GM23338 (cell line): ENCODE results near the gene CYP2J2. TPM values are rescaled to one million over a fixed set of nuclear protein-coding genes. Genes with fewer than 3 reads are reported as not detected.

Experiments used
- ATAC-seq: fragments of 200-7000 bp; cut with Tn5 transposase; 3 replicates; pipeline ENCODE4 v1.9.1; 2020
- DNase-seq: peaks from one replicate; pipeline ENCODE4 v3.0.0-alpha.2; 2015; ENCODE audit warnings: low spot score
- H2AFZ ChIP-seq: fragments of 200-600 bp; sonication (generic); 2 replicates; pipeline ENCODE4 v1.8.0; 2016; ENCODE audit warnings: antibody characterized with exemption, mild to moderate bottlenecking, moderate library complexity
- H3F3A ChIP-seq: fragments of 200-600 bp; sonication (generic); replicated peaks from 2 replicates; pipeline ENCODE4 v1.8.0; 2017; ENCODE audit warnings: antibody characterized with exemption, mixed run types, low read depth
- H3K27ac ChIP-seq: fragments of 200-600 bp; sonication (generic); 2 replicates; pipeline ENCODE4 v1.6.1; 2016; ENCODE audit warnings: low read depth
- H3K27me3 ChIP-seq: fragments of 200-600 bp; sonication (generic); 2 replicates; pipeline ENCODE4 v1.8.0; 2016; ENCODE audit warnings: mild to moderate bottlenecking, mixed run types, moderate library complexity; ENCODE audit not compliant: insufficient read depth
- H3K36me3 ChIP-seq: fragments of 200-600 bp; sonication (generic); 2 replicates; pipeline ENCODE4 v1.8.0; 2016; ENCODE audit warnings: mild to moderate bottlenecking; ENCODE audit not compliant: insufficient read depth
- H3K4me1 ChIP-seq: fragments of 200-600 bp; sonication (generic); 2 replicates; pipeline ENCODE4 v1.8.0; 2016; ENCODE audit warnings: mild to moderate bottlenecking, moderate library complexity; ENCODE audit not compliant: insufficient read depth
- H3K4me2 ChIP-seq: fragments of 200-600 bp; sonication (generic); 2 replicates; pipeline ENCODE4 v1.7.1; 2017; ENCODE audit warnings: mixed run types
- H3K4me3 ChIP-seq: fragments of 200-600 bp; sonication (generic); 2 replicates; pipeline ENCODE4 v1.6.1; 2016; ENCODE audit warnings: mixed run types
- H3K79me2 ChIP-seq: fragments of 200-600 bp; sonication (generic); replicated peaks from 2 replicates; pipeline ENCODE4 v1.8.0; 2017; ENCODE audit warnings: mild to moderate bottlenecking; ENCODE audit not compliant: insufficient read depth
- H3K9me2 ChIP-seq: fragments of 200-600 bp; sonication (generic); 2 replicates; pipeline ENCODE4 v1.8.0; 2017; ENCODE audit not compliant: insufficient read depth
- H4K20me1 ChIP-seq: fragments of 200-600 bp; sonication (generic); replicated peaks from 2 replicates; pipeline ENCODE4 v1.8.0; 2017; ENCODE audit warnings: mild to moderate bottlenecking; ENCODE audit not compliant: insufficient read depth
- H3K27ac Mint-ChIP-seq: 2 replicates; pipeline ENCODE4 v1.8.0; 2020; ENCODE audit warnings: inconsistent platforms, mild to moderate bottlenecking, moderate library complexity, mixed read lengths
- H3K27me3 Mint-ChIP-seq: 3 replicates; pipeline ENCODE4 v1.8.0; 2022; ENCODE audit warnings: low read depth, mild to moderate bottlenecking, moderate library complexity, mixed read lengths, inconsistent platforms; ENCODE audit not compliant: insufficient read depth, poor library complexity
- H3K36me3 Mint-ChIP-seq: 3 replicates; pipeline ENCODE4 v1.8.0; 2021; ENCODE audit warnings: low read depth, mild to moderate bottlenecking, inconsistent platforms, moderate library complexity, mixed read lengths
- H3K4me1 Mint-ChIP-seq: 3 replicates; pipeline ENCODE4 v1.8.0; 2020; ENCODE audit warnings: mild to moderate bottlenecking, inconsistent platforms, mixed read lengths
- H3K4me3 Mint-ChIP-seq: 3 replicates; pipeline ENCODE4 v1.8.0; 2021; ENCODE audit warnings: moderate library complexity, mild to moderate bottlenecking, inconsistent platforms, mixed read lengths
- H3K9me3 Mint-ChIP-seq: 3 replicates; pipeline ENCODE4 v1.8.0; 2020; ENCODE audit warnings: moderate library complexity, mild to moderate bottlenecking, inconsistent platforms, mixed read lengths
- CREB1 ChIP-seq: fragments of 250-450 bp; sonication (Bioruptor Pico); IDR thresholded peaks from 2 replicates; pipeline ENCODE4 v1.5.0; 2020; ENCODE audit warnings: low read depth, mild to moderate bottlenecking, moderate library complexity
- EZH2 ChIP-seq: fragments of 200-600 bp; sonication (generic); IDR thresholded peaks from one replicate; pipeline ENCODE4 v1.8.0; 2017; ENCODE audit warnings: antibody characterized with exemption, mild to moderate bottlenecking, low read depth; ENCODE audit not compliant: unreplicated experiment
- EZH2phosphoT487 ChIP-seq: fragments of 200-600 bp; sonication (generic); IDR thresholded peaks from one replicate; pipeline ENCODE4 v1.8.1; 2018; ENCODE audit warnings: antibody characterized with exemption; ENCODE audit not compliant: unreplicated experiment
- JUNB ChIP-seq: IDR thresholded peaks from one replicate; pipeline ENCODE4 v1.6.1; 2016; ENCODE audit warnings: antibody characterized with exemption; ENCODE audit not compliant: unreplicated experiment
- POLR2AphosphoS5 ChIP-seq: IDR thresholded peaks from 2 replicates; pipeline ENCODE4 v1.6.1; 2016; ENCODE audit warnings: antibody characterized with exemption, low read depth
- polyA plus RNA-seq: library from polyadenylated mRNA; unstranded; fragments of >200 nt; fragmentation: Nextera tagmentation; extraction: Ambion mirVana; gene quantifications from 2 replicates; pipeline ENCODE4 v1.2.1, GENCODE V29; 2016
- total RNA-seq: library from RNA; depleted of rRNA; stranded (reverse); fragments of >200 nt; shearing (Covaris generic); gene quantifications from 2 replicates; pipeline ENCODE4 v1.2.3, GENCODE V29; 2014
- TF ChIP-seq, protein P1 (sequence below): IDR thresholded peaks from 2 replicates; pipeline ENCODE4 v1.6.1; 2016; ENCODE audit warnings: antibody characterized with exemption
- TF ChIP-seq, protein P2 (sequence below): IDR thresholded peaks from one replicate; pipeline ENCODE4 v1.6.1; 2018; ENCODE audit warnings: antibody characterized with exemption; ENCODE audit not compliant: unreplicated experiment
- TF ChIP-seq, protein P3 (sequence below): fragments of 250-450 bp; sonication (Bioruptor Pico); IDR thresholded peaks from 2 replicates; pipeline ENCODE4 v1.5.0; 2020; ENCODE audit warnings: mild to moderate bottlenecking, moderate library complexity

Gene CYP2J2
- total and polyA plus RNA-seq, 2 experiments from 2014 or later: 1.4 to 1.5 TPM

DNA sequence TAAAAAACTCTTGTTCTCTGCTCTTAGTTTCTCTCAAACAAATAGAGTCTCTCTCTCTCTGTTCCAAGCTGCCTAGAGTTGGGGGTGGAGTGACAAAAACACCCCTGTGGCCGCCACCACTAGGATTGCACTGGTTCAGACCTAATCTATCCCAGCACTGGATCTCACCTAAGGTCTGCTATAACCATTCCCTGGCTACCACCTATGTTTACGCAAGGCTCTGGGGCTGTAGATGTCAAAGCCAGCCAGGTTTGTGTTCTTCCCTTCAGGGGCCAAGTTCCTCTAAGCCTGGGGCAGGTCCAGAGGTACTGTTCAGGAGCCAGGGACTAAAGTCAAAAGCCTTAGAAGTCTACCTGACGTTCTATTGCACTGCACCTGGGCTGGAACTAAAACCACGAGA lies 12.8 kb upstream of the CYP2J2 start:
- DNase-seq: no peak
- H3K4me3 Mint-ChIP-seq: no peak overlapping the region
- peaks cover 3% of the 10 kb centered on the region for H3K27me3 Mint-ChIP-seq
- H3K9me3 Mint-ChIP-seq: no peaks in the 10 kb centered on the region
- no peak overlapping the region for H3K27ac ChIP-seq
- H2AFZ ChIP-seq: no peak overlapping the region
- no peaks in the 10 kb centered on the region for H3K4me1 ChIP-seq
- no peaks in the 10 kb centered on the region for H3F3A ChIP-seq
- no peak overlapping the region for H3K27ac Mint-ChIP-seq
- H3K36me3 Mint-ChIP-seq: no peaks in the 10 kb centered on the region
- H3K4me2 ChIP-seq: no peak overlapping the region
- no peaks in the 10 kb centered on the region for H4K20me1 ChIP-seq
- H3K27me3 ChIP-seq: no peaks in the 10 kb centered on the region
- H3K4me3 ChIP-seq: no peak overlapping the region
- no peaks in the 10 kb centered on the region for H3K4me1 Mint-ChIP-seq
- no peaks in the 10 kb centered on the region for H3K79me2 ChIP-seq
- TF ChIP-seq EZH2 (no peak), POLR2AphosphoS5 (no peak), CREB1 (CRISPR knock-in tag) (no peak), JUNB (no peak), EZH2phosphoT487 (no peak)
- TF ChIP-seq, protein P1, sequence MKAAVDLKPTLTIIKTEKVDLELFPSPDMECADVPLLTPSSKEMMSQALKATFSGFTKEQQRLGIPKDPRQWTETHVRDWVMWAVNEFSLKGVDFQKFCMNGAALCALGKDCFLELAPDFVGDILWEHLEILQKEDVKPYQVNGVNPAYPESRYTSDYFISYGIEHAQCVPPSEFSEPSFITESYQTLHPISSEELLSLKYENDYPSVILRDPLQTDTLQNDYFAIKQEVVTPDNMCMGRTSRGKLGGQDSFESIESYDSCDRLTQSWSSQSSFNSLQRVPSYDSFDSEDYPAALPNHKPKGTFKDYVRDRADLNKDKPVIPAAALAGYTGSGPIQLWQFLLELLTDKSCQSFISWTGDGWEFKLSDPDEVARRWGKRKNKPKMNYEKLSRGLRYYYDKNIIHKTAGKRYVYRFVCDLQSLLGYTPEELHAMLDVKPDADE: no peak
- TF ChIP-seq, protein P2, sequence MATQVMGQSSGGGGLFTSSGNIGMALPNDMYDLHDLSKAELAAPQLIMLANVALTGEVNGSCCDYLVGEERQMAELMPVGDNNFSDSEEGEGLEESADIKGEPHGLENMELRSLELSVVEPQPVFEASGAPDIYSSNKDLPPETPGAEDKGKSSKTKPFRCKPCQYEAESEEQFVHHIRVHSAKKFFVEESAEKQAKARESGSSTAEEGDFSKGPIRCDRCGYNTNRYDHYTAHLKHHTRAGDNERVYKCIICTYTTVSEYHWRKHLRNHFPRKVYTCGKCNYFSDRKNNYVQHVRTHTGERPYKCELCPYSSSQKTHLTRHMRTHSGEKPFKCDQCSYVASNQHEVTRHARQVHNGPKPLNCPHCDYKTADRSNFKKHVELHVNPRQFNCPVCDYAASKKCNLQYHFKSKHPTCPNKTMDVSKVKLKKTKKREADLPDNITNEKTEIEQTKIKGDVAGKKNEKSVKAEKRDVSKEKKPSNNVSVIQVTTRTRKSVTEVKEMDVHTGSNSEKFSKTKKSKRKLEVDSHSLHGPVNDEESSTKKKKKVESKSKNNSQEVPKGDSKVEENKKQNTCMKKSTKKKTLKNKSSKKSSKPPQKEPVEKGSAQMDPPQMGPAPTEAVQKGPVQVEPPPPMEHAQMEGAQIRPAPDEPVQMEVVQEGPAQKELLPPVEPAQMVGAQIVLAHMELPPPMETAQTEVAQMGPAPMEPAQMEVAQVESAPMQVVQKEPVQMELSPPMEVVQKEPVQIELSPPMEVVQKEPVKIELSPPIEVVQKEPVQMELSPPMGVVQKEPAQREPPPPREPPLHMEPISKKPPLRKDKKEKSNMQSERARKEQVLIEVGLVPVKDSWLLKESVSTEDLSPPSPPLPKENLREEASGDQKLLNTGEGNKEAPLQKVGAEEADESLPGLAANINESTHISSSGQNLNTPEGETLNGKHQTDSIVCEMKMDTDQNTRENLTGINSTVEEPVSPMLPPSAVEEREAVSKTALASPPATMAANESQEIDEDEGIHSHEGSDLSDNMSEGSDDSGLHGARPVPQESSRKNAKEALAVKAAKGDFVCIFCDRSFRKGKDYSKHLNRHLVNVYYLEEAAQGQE: no peak
- TF ChIP-seq, protein P3, sequence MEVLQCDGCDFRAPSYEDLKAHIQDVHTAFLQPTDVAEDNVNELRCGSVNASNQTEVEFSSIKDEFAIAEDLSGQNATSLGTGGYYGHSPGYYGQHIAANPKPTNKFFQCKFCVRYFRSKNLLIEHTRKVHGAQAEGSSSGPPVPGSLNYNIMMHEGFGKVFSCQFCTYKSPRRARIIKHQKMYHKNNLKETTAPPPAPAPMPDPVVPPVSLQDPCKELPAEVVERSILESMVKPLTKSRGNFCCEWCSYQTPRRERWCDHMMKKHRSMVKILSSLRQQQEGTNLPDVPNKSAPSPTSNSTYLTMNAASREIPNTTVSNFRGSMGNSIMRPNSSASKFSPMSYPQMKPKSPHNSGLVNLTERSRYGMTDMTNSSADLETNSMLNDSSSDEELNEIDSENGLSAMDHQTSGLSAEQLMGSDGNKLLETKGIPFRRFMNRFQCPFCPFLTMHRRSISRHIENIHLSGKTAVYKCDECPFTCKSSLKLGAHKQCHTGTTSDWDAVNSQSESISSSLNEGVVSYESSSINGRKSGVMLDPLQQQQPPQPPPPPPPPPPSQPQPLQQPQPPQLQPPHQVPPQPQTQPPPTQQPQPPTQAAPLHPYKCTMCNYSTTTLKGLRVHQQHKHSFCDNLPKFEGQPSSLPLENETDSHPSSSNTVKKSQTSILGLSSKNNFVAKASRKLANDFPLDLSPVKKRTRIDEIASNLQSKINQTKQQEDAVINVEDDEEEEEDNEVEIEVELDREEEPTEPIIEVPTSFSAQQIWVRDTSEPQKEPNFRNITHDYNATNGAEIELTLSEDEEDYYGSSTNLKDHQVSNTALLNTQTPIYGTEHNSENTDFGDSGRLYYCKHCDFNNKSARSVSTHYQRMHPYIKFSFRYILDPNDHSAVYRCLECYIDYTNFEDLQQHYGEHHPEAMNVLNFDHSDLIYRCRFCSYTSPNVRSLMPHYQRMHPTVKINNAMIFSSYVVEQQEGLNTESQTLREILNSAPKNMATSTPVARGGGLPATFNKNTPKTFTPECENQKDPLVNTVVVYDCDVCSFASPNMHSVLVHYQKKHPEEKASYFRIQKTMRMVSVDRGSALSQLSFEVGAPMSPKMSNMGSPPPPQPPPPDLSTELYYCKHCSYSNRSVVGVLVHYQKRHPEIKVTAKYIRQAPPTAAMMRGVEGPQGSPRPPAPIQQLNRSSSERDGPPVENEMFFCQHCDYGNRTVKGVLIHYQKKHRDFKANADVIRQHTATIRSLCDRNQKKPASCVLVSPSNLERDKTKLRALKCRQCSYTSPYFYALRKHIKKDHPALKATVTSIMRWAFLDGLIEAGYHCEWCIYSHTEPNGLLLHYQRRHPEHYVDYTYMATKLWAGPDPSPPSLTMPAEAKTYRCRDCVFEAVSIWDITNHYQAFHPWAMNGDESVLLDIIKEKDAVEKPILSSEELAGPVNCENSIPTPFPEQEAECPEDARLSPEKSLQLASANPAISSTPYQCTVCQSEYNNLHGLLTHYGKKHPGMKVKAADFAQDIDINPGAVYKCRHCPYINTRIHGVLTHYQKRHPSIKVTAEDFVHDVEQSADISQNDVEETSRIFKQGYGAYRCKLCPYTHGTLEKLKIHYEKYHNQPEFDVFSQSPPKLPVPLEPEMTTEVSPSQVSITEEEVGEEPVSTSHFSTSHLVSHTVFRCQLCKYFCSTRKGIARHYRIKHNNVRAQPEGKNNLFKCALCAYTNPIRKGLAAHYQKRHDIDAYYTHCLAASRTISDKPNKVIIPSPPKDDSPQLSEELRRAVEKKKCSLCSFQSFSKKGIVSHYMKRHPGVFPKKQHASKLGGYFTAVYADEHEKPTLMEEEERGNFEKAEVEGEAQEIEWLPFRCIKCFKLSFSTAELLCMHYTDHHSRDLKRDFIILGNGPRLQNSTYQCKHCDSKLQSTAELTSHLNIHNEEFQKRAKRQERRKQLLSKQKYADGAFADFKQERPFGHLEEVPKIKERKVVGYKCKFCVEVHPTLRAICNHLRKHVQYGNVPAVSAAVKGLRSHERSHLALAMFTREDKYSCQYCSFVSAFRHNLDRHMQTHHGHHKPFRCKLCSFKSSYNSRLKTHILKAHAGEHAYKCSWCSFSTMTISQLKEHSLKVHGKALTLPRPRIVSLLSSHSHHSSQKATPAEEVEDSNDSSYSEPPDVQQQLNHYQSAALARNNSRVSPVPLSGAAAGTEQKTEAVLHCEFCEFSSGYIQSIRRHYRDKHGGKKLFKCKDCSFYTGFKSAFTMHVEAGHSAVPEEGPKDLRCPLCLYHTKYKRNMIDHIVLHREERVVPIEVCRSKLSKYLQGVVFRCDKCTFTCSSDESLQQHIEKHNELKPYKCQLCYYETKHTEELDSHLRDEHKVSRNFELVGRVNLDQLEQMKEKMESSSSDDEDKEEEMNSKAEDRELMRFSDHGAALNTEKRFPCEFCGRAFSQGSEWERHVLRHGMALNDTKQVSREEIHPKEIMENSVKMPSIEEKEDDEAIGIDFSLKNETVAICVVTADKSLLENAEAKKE (CRISPR knock-in tag): no peak
- ATAC-seq: no peak
- H3K9me2 ChIP-seq: no peaks in the 10 kb centered on the region
- H3K36me3 ChIP-seq: no peaks in the 10 kb centered on the region
